GM23338 (cell line): ENCODE measurements around the gene RHOH. TPM values are rescaled to one million over a fixed set of nuclear protein-coding genes. Genes with fewer than 3 reads are reported as not detected.

Experiments used
- ATAC-seq: fragments of 200-7000 bp; cut with Tn5 transposase; 3 replicates; pipeline ENCODE4 v1.9.1; 2020
- DNase-seq: peaks from one replicate; pipeline ENCODE4 v3.0.0-alpha.2; 2015; ENCODE audit warnings: low spot score
- H2AFZ ChIP-seq: fragments of 200-600 bp; sonication (generic); 2 replicates; pipeline ENCODE4 v1.8.0; 2016; ENCODE audit warnings: antibody characterized with exemption, mild to moderate bottlenecking, moderate library complexity
- H3F3A ChIP-seq: fragments of 200-600 bp; sonication (generic); replicated peaks from 2 replicates; pipeline ENCODE4 v1.8.0; 2017; ENCODE audit warnings: antibody characterized with exemption, mixed run types, low read depth
- H3K27ac ChIP-seq: fragments of 200-600 bp; sonication (generic); 2 replicates; pipeline ENCODE4 v1.6.1; 2016; ENCODE audit warnings: low read depth
- H3K27me3 ChIP-seq: fragments of 200-600 bp; sonication (generic); 2 replicates; pipeline ENCODE4 v1.8.0; 2016; ENCODE audit warnings: mild to moderate bottlenecking, mixed run types, moderate library complexity; ENCODE audit not compliant: insufficient read depth
- H3K36me3 ChIP-seq: fragments of 200-600 bp; sonication (generic); 2 replicates; pipeline ENCODE4 v1.8.0; 2016; ENCODE audit warnings: mild to moderate bottlenecking; ENCODE audit not compliant: insufficient read depth
- H3K4me1 ChIP-seq: fragments of 200-600 bp; sonication (generic); 2 replicates; pipeline ENCODE4 v1.8.0; 2016; ENCODE audit warnings: mild to moderate bottlenecking, moderate library complexity; ENCODE audit not compliant: insufficient read depth
- H3K4me2 ChIP-seq: fragments of 200-600 bp; sonication (generic); 2 replicates; pipeline ENCODE4 v1.7.1; 2017; ENCODE audit warnings: mixed run types
- H3K4me3 ChIP-seq: fragments of 200-600 bp; sonication (generic); 2 replicates; pipeline ENCODE4 v1.6.1; 2016; ENCODE audit warnings: mixed run types
- H3K79me2 ChIP-seq: fragments of 200-600 bp; sonication (generic); replicated peaks from 2 replicates; pipeline ENCODE4 v1.8.0; 2017; ENCODE audit warnings: mild to moderate bottlenecking; ENCODE audit not compliant: insufficient read depth
- H3K9me2 ChIP-seq: fragments of 200-600 bp; sonication (generic); 2 replicates; pipeline ENCODE4 v1.8.0; 2017; ENCODE audit not compliant: insufficient read depth
- H4K20me1 ChIP-seq: fragments of 200-600 bp; sonication (generic); replicated peaks from 2 replicates; pipeline ENCODE4 v1.8.0; 2017; ENCODE audit warnings: mild to moderate bottlenecking; ENCODE audit not compliant: insufficient read depth
- H3K27ac Mint-ChIP-seq: 2 replicates; pipeline ENCODE4 v1.8.0; 2020; ENCODE audit warnings: inconsistent platforms, mild to moderate bottlenecking, moderate library complexity, mixed read lengths
- H3K27me3 Mint-ChIP-seq: 3 replicates; pipeline ENCODE4 v1.8.0; 2022; ENCODE audit warnings: low read depth, mild to moderate bottlenecking, moderate library complexity, mixed read lengths, inconsistent platforms; ENCODE audit not compliant: insufficient read depth, poor library complexity
- H3K36me3 Mint-ChIP-seq: 3 replicates; pipeline ENCODE4 v1.8.0; 2021; ENCODE audit warnings: low read depth, mild to moderate bottlenecking, inconsistent platforms, moderate library complexity, mixed read lengths
- H3K4me1 Mint-ChIP-seq: 3 replicates; pipeline ENCODE4 v1.8.0; 2020; ENCODE audit warnings: mild to moderate bottlenecking, inconsistent platforms, mixed read lengths
- H3K4me3 Mint-ChIP-seq: 3 replicates; pipeline ENCODE4 v1.8.0; 2021; ENCODE audit warnings: moderate library complexity, mild to moderate bottlenecking, inconsistent platforms, mixed read lengths
- H3K9me3 Mint-ChIP-seq: 3 replicates; pipeline ENCODE4 v1.8.0; 2020; ENCODE audit warnings: moderate library complexity, mild to moderate bottlenecking, inconsistent platforms, mixed read lengths
- CREB1 ChIP-seq: fragments of 250-450 bp; sonication (Bioruptor Pico); IDR thresholded peaks from 2 replicates; pipeline ENCODE4 v1.5.0; 2020; ENCODE audit warnings: low read depth, mild to moderate bottlenecking, moderate library complexity
- EZH2 ChIP-seq: fragments of 200-600 bp; sonication (generic); IDR thresholded peaks from one replicate; pipeline ENCODE4 v1.8.0; 2017; ENCODE audit warnings: antibody characterized with exemption, mild to moderate bottlenecking, low read depth; ENCODE audit not compliant: unreplicated experiment
- JUNB ChIP-seq: IDR thresholded peaks from one replicate; pipeline ENCODE4 v1.6.1; 2016; ENCODE audit warnings: antibody characterized with exemption; ENCODE audit not compliant: unreplicated experiment
- NANOG ChIP-seq: IDR thresholded peaks from 2 replicates; pipeline ENCODE4 v1.6.1; 2016; ENCODE audit warnings: antibody characterized with exemption, borderline replicate concordance
- REST ChIP-seq: IDR thresholded peaks from one replicate; pipeline ENCODE4 v1.6.1; 2018; ENCODE audit warnings: antibody characterized with exemption; ENCODE audit not compliant: unreplicated experiment
- STAT1 ChIP-seq: IDR thresholded peaks from one replicate; pipeline ENCODE4 v1.6.1; 2016; ENCODE audit warnings: antibody characterized with exemption; ENCODE audit not compliant: unreplicated experiment
- ZNF331 ChIP-seq: fragments of 250-450 bp; sonication (Bioruptor Pico); IDR thresholded peaks from 2 replicates; pipeline ENCODE4 v1.5.0; 2020; ENCODE audit warnings: low read depth, mild to moderate bottlenecking, moderate library complexity
- polyA plus RNA-seq: library from polyadenylated mRNA; unstranded; fragments of >200 nt; fragmentation: Nextera tagmentation; extraction: Ambion mirVana; gene quantifications from 2 replicates; pipeline ENCODE4 v1.2.1, GENCODE V29; 2016
- total RNA-seq: library from RNA; depleted of rRNA; stranded (reverse); fragments of >200 nt; shearing (Covaris generic); gene quantifications from 2 replicates; pipeline ENCODE4 v1.2.3, GENCODE V29; 2014
- TF ChIP-seq, protein P1 (sequence below): fragments of 250-450 bp; sonication (Bioruptor Pico); IDR thresholded peaks from 2 replicates; pipeline ENCODE4 v1.5.0; 2020; ENCODE audit warnings: mild to moderate bottlenecking, moderate library complexity
- TF ChIP-seq, protein P2 (sequence below): IDR thresholded peaks from 2 replicates; pipeline ENCODE4 v1.6.1; 2016; ENCODE audit warnings: antibody characterized with exemption

The RHOH gene
- total and polyA plus RNA-seq, 2 experiments from 2014 or later = 2.2 to 3.7 TPM

- TF ChIP-seq, protein P1, sequence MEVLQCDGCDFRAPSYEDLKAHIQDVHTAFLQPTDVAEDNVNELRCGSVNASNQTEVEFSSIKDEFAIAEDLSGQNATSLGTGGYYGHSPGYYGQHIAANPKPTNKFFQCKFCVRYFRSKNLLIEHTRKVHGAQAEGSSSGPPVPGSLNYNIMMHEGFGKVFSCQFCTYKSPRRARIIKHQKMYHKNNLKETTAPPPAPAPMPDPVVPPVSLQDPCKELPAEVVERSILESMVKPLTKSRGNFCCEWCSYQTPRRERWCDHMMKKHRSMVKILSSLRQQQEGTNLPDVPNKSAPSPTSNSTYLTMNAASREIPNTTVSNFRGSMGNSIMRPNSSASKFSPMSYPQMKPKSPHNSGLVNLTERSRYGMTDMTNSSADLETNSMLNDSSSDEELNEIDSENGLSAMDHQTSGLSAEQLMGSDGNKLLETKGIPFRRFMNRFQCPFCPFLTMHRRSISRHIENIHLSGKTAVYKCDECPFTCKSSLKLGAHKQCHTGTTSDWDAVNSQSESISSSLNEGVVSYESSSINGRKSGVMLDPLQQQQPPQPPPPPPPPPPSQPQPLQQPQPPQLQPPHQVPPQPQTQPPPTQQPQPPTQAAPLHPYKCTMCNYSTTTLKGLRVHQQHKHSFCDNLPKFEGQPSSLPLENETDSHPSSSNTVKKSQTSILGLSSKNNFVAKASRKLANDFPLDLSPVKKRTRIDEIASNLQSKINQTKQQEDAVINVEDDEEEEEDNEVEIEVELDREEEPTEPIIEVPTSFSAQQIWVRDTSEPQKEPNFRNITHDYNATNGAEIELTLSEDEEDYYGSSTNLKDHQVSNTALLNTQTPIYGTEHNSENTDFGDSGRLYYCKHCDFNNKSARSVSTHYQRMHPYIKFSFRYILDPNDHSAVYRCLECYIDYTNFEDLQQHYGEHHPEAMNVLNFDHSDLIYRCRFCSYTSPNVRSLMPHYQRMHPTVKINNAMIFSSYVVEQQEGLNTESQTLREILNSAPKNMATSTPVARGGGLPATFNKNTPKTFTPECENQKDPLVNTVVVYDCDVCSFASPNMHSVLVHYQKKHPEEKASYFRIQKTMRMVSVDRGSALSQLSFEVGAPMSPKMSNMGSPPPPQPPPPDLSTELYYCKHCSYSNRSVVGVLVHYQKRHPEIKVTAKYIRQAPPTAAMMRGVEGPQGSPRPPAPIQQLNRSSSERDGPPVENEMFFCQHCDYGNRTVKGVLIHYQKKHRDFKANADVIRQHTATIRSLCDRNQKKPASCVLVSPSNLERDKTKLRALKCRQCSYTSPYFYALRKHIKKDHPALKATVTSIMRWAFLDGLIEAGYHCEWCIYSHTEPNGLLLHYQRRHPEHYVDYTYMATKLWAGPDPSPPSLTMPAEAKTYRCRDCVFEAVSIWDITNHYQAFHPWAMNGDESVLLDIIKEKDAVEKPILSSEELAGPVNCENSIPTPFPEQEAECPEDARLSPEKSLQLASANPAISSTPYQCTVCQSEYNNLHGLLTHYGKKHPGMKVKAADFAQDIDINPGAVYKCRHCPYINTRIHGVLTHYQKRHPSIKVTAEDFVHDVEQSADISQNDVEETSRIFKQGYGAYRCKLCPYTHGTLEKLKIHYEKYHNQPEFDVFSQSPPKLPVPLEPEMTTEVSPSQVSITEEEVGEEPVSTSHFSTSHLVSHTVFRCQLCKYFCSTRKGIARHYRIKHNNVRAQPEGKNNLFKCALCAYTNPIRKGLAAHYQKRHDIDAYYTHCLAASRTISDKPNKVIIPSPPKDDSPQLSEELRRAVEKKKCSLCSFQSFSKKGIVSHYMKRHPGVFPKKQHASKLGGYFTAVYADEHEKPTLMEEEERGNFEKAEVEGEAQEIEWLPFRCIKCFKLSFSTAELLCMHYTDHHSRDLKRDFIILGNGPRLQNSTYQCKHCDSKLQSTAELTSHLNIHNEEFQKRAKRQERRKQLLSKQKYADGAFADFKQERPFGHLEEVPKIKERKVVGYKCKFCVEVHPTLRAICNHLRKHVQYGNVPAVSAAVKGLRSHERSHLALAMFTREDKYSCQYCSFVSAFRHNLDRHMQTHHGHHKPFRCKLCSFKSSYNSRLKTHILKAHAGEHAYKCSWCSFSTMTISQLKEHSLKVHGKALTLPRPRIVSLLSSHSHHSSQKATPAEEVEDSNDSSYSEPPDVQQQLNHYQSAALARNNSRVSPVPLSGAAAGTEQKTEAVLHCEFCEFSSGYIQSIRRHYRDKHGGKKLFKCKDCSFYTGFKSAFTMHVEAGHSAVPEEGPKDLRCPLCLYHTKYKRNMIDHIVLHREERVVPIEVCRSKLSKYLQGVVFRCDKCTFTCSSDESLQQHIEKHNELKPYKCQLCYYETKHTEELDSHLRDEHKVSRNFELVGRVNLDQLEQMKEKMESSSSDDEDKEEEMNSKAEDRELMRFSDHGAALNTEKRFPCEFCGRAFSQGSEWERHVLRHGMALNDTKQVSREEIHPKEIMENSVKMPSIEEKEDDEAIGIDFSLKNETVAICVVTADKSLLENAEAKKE = no peak
- TF ChIP-seq JUNB (no peak), STAT1 (no peak), NANOG (no peak), ZNF331 (CRISPR knock-in tag) (no peak)
These were observed 37.7 kb downstream of the RHOH start (continued) for GRCh38 chr4:40234519-40235039.

DNA sequence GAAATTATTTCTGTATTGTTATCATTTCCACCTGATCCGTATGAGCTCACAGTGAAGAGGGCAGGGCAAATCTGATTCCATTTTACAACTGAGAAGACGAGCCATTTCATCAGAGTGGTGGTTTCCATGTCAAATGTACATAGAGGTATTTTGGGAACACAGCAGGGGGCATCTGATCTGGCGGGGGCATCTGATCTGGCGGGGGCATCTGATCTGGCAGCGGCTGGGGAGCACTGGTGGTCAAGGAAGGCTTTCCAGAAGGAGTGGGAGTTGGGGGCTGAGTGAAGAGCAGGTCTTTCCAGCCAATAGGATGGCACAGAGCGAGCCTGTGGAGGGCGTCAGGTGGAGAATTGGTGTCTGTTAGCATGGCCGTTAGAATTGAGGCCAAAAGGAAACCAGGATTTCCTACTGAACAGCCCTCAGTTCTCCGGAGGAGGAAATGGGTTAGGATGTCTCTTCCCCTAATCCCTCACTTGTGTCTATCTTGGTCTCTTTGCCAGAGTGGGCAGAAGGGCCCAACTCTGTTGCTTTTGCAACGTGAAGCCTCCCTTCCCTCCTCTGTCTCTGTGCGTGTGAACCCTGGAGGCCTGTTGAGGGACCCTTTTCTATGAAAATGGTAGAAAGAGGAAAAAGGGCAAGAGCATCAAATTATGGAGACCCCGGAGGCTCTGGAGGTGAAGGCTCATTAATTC lies 41.3 kb downstream of the RHOH start:
- Mint-ChIP-seq H3K36me3 (peaks cover 6% of the 10 kb centered on the region), H3K4me3 (no peak overlapping the region), H3K27me3 (peaks cover 1% of the 10 kb centered on the region), H3K27ac (peak overlapping the region; percentile 72; the same call in 1 of the 2 replicates), H3K4me1 (no peaks in the 10 kb centered on the region; the same call in 1 of the 3 replicates), H3K9me3 (no peaks in the 10 kb centered on the region)
- DNase-seq (no peak), ATAC-seq (no peak)
- TF ChIP-seq CREB1 (CRISPR knock-in tag) (no peak), NANOG (no peak), REST (no peak), EZH2 (no peak)
- TF ChIP-seq, protein P2, sequence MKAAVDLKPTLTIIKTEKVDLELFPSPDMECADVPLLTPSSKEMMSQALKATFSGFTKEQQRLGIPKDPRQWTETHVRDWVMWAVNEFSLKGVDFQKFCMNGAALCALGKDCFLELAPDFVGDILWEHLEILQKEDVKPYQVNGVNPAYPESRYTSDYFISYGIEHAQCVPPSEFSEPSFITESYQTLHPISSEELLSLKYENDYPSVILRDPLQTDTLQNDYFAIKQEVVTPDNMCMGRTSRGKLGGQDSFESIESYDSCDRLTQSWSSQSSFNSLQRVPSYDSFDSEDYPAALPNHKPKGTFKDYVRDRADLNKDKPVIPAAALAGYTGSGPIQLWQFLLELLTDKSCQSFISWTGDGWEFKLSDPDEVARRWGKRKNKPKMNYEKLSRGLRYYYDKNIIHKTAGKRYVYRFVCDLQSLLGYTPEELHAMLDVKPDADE = no peak
- Histone ChIP-seq H3K27ac (no peak overlapping the region; the same call in 1 of the 2 replicates), H3K27me3 (no peaks in the 10 kb centered on the region), H3K4me3 (no peak overlapping the region), H3K4me2 (no peak overlapping the region), H4K20me1 (no peaks in the 10 kb centered on the region), H3K4me1 (no peaks in the 10 kb centered on the region), H3K79me2 (no peaks in the 10 kb centered on the region), H3K36me3 (no peaks in the 10 kb centered on the region), H2AFZ (0 out of 2 replicates have a peak overlapping the region, but pooled peaks have one; percentile 18), H3K9me2 (no peaks in the 10 kb centered on the region), H3F3A (no peaks in the 10 kb centered on the region)
